ENCODE measurements around the gene DFFB.

The DFFB gene

GRCh38 chr1:3924825-3925220 lies 67.5 kb downstream of the DFFB start:
- Histone ChIP-seq H3K4me2 (ENCODE audit: insufficient read depth, low read length, poor library complexity, severe bottlenecking) (no peak overlapping the region), H4K91ac (ENCODE audit: low read depth, low read length, poor library complexity) (no peak overlapping the region), H3K4me1 (ENCODE audit: control insufficient read depth in 2 of 2, insufficient read depth in 1 of 2, low read depth in 1 of 2, low read length in 2 of 2) (peaks cover 0 to 13% of the 10 kb centered on the region in 2 donors), H2BK15ac (ENCODE audit: low read length) (no peak overlapping the region), H2BK120ac (ENCODE audit: low read depth, low read length) (no peak overlapping the region), H3K14ac (ENCODE audit: low read length) (no peak overlapping the region), H3K27ac (replicated peaks; ENCODE audit: low read length) (no peak overlapping the region), H2BK5ac (ENCODE audit: low read length) (no peak overlapping the region), H2AFZ (ENCODE audit: low read length) (no peak overlapping the region), H4K8ac (ENCODE audit: low read depth, low read length) (no peak overlapping the region), H2BK12ac (ENCODE audit: low read length) (no peak overlapping the region), H3K9ac (ENCODE audit: low read depth, low read length, poor library complexity) (peak overlapping the region; percentile 50), H3K18ac (ENCODE audit: low read length) (peak overlapping the region; percentile 35), H3K36me3 (replicated peaks in 1 of 2; ENCODE audit: control insufficient read depth in 2 of 2, insufficient read depth in 2 of 2, low read length in 2 of 2) (no peaks in the 10 kb centered on the region), H3K79me1 (ENCODE audit: low read depth, low read length) (peaks cover 4% of the 10 kb centered on the region), H3K4ac (ENCODE audit: low read length) (no peak overlapping the region), H3K4me3 (ENCODE audit: low read length in 2 of 2) (peak overlapping the region in 1 of 2 donors; percentile 34), H3K27me3 (ENCODE audit: control insufficient read depth in 3 of 3, insufficient read depth in 3 of 3, low read depth in 1 of 3, low read length in 3 of 3) (peaks cover 0 to 41% (median 0%) of the 10 kb centered on the region in 3 experiments), H3K23ac (ENCODE audit: low read depth, low read length, poor library complexity) (peak overlapping the region; percentile 5), H2AK5ac (ENCODE audit: low read depth, low read length) (no peak overlapping the region), H3K9me3 (replicated peaks in 1 of 2; ENCODE audit: control insufficient read depth in 2 of 2, insufficient read depth in 1 of 2, low read depth in 1 of 2, low read length in 2 of 2) (peaks cover 0 to 5% of the 10 kb centered on the region in 2 donors)
- no CpG with 5 or more reads among the region's 3 CpGs for WGBS, 2 donors (ENCODE audit: extremely low coverage in 2 of 2, insufficient read length in 2 of 2, insufficient replicate concordance in 1 of 2)
- DNase-seq (ENCODE audit: low spot score), result no peak

- Histone ChIP-seq H3K23ac (ENCODE audit: low read depth, low read length, poor library complexity) (no peak overlapping the region), H3K14ac (ENCODE audit: low read length) (no peak overlapping the region), H3K9ac (ENCODE audit: low read depth, low read length, poor library complexity) (no peak overlapping the region), H4K8ac (ENCODE audit: low read depth, low read length) (no peak overlapping the region), H2BK120ac (ENCODE audit: low read depth, low read length) (no peak overlapping the region), H4K91ac (ENCODE audit: low read depth, low read length, poor library complexity) (no peak overlapping the region), H2AK5ac (ENCODE audit: low read depth, low read length) (no peak overlapping the region), H2AFZ (ENCODE audit: low read length) (no peak overlapping the region), H2BK15ac (ENCODE audit: low read length) (peak overlapping the region; percentile 30), H3K9me3 (replicated peaks in 1 of 2; ENCODE audit: control insufficient read depth in 2 of 2, insufficient read depth in 1 of 2, low read depth in 1 of 2, low read length in 2 of 2) (peaks cover 0 to 6% of the 10 kb centered on the region in 2 donors), H3K4ac (ENCODE audit: low read length) (no peak overlapping the region), H3K4me3 (ENCODE audit: low read length in 2 of 2) (no peak overlapping the region), H3K36me3 (replicated peaks in 1 of 2; ENCODE audit: control insufficient read depth in 2 of 2, insufficient read depth in 2 of 2, low read length in 2 of 2) (no peaks in the 10 kb centered on the region), H3K4me1 (ENCODE audit: control insufficient read depth in 2 of 2, insufficient read depth in 1 of 2, low read depth in 1 of 2, low read length in 2 of 2) (peaks cover 0 to 13% of the 10 kb centered on the region in 2 donors), H3K27ac (replicated peaks; ENCODE audit: low read length) (no peak overlapping the region), H2BK5ac (ENCODE audit: low read length) (peak overlapping the region; percentile 16), H2BK12ac (ENCODE audit: low read length) (no peak overlapping the region), H3K79me1 (ENCODE audit: low read depth, low read length) (peaks cover 4% of the 10 kb centered on the region), H3K18ac (ENCODE audit: low read length) (peak overlapping the region; percentile 22), H3K4me2 (ENCODE audit: insufficient read depth, low read length, poor library complexity, severe bottlenecking) (no peak overlapping the region), H3K27me3 (ENCODE audit: control insufficient read depth in 3 of 3, insufficient read depth in 3 of 3, low read depth in 1 of 3, low read length in 3 of 3) (peaks cover 0 to 41% (median under 1%) of the 10 kb centered on the region in 3 experiments)
- DNase-seq (ENCODE audit: low spot score), result no peak
- no CpG with 5 or more reads among the region's 12 CpGs for WGBS, 2 donors (ENCODE audit: extremely low coverage in 2 of 2, insufficient read length in 2 of 2, insufficient replicate concordance in 1 of 2)
Observed at GRCh38 chr1:3925256-3925655, 68.0 kb downstream of the DFFB start.

GRCh38 chr1:3925762-3926161 lies 68.5 kb downstream of the DFFB start:
- DNase-seq (ENCODE audit: low spot score), result no peak
- Histone ChIP-seq H3K23ac (ENCODE audit: low read depth, low read length, poor library complexity) (no peak overlapping the region), H2AK5ac (ENCODE audit: low read depth, low read length) (no peak overlapping the region), H2BK12ac (ENCODE audit: low read length) (no peak overlapping the region), H3K9ac (ENCODE audit: low read depth, low read length, poor library complexity) (no peak overlapping the region), H4K8ac (ENCODE audit: low read depth, low read length) (no peak overlapping the region), H2BK15ac (ENCODE audit: low read length) (peak overlapping the region; percentile 30), H3K14ac (ENCODE audit: low read length) (no peak overlapping the region), H3K27ac (replicated peaks; ENCODE audit: low read length) (no peak overlapping the region), H3K9me3 (replicated peaks in 1 of 2; ENCODE audit: control insufficient read depth in 2 of 2, insufficient read depth in 1 of 2, low read depth in 1 of 2, low read length in 2 of 2) (peaks cover 0 to 9% of the 10 kb centered on the region in 2 donors), H3K27me3 (ENCODE audit: control insufficient read depth in 3 of 3, insufficient read depth in 3 of 3, low read depth in 1 of 3, low read length in 3 of 3) (peaks cover 0 to 41% (median 3%) of the 10 kb centered on the region in 3 experiments), H3K4me2 (ENCODE audit: insufficient read depth, low read length, poor library complexity, severe bottlenecking) (no peak overlapping the region), H3K18ac (ENCODE audit: low read length) (no peak overlapping the region), H3K4ac (ENCODE audit: low read length) (no peak overlapping the region), H3K4me3 (ENCODE audit: low read length in 2 of 2) (peak overlapping the region in 1 of 2 donors; percentile 8), H4K91ac (ENCODE audit: low read depth, low read length, poor library complexity) (no peak overlapping the region), H2AFZ (ENCODE audit: low read length) (no peak overlapping the region), H3K4me1 (ENCODE audit: control insufficient read depth in 2 of 2, insufficient read depth in 1 of 2, low read depth in 1 of 2, low read length in 2 of 2) (peaks cover 0 to 15% of the 10 kb centered on the region in 2 donors), H3K36me3 (replicated peaks in 1 of 2; ENCODE audit: control insufficient read depth in 2 of 2, insufficient read depth in 2 of 2, low read length in 2 of 2) (no peaks in the 10 kb centered on the region), H2BK120ac (ENCODE audit: low read depth, low read length) (no peak overlapping the region), H2BK5ac (ENCODE audit: low read length) (peak overlapping the region; percentile 16), H3K79me1 (ENCODE audit: low read depth, low read length) (peaks cover 4% of the 10 kb centered on the region)
- WGBS, 2 donors (ENCODE audit: extremely low coverage in 2 of 2, insufficient read length in 2 of 2, insufficient replicate concordance in 1 of 2), result no CpG with 5 or more reads among the region's 8 CpGs

- H3K4me3 ChIP-seq (ENCODE audit: low read length in 2 of 2), result no peak overlapping the region
- H3K9ac ChIP-seq (ENCODE audit: low read depth, low read length, poor library complexity), result no peak overlapping the region
- H3K27me3 ChIP-seq (ENCODE audit: control insufficient read depth in 3 of 3, insufficient read depth in 3 of 3, low read depth in 1 of 3, low read length in 3 of 3), result peaks cover 0 to 40% (median 3%) of the 10 kb centered on the region in 3 experiments
- H3K14ac ChIP-seq (ENCODE audit: low read length), result no peak overlapping the region
- H3K27ac ChIP-seq (replicated peaks; ENCODE audit: low read length), result no peak overlapping the region
- no peak for DNase-seq (ENCODE audit: low spot score)
- peaks cover 0 to 15% of the 10 kb centered on the region in 2 donors for H3K4me1 ChIP-seq (ENCODE audit: control insufficient read depth in 2 of 2, insufficient read depth in 1 of 2, low read depth in 1 of 2, low read length in 2 of 2)
- H2BK5ac ChIP-seq (ENCODE audit: low read length), result no peak overlapping the region
- no peak overlapping the region for H2BK12ac ChIP-seq (ENCODE audit: low read length)
- no peak overlapping the region for H3K4ac ChIP-seq (ENCODE audit: low read length)
- no peak overlapping the region for H3K23ac ChIP-seq (ENCODE audit: low read depth, low read length, poor library complexity)
- peaks cover 0 to 9% of the 10 kb centered on the region in 2 donors for H3K9me3 ChIP-seq (replicated peaks in 1 of 2; ENCODE audit: control insufficient read depth in 2 of 2, insufficient read depth in 1 of 2, low read depth in 1 of 2, low read length in 2 of 2)
- no peak overlapping the region for H3K4me2 ChIP-seq (ENCODE audit: insufficient read depth, low read length, poor library complexity, severe bottlenecking)
- no peak overlapping the region for H2BK120ac ChIP-seq (ENCODE audit: low read depth, low read length)
- no peak overlapping the region for H2AFZ ChIP-seq (ENCODE audit: low read length)
- peaks cover 4% of the 10 kb centered on the region for H3K79me1 ChIP-seq (ENCODE audit: low read depth, low read length)
- no peak overlapping the region for H3K18ac ChIP-seq (ENCODE audit: low read length)
- H2AK5ac ChIP-seq (ENCODE audit: low read depth, low read length), result no peak overlapping the region
- no peak overlapping the region for H2BK15ac ChIP-seq (ENCODE audit: low read length)
- no peaks in the 10 kb centered on the region for H3K36me3 ChIP-seq (replicated peaks in 1 of 2; ENCODE audit: control insufficient read depth in 2 of 2, insufficient read depth in 2 of 2, low read length in 2 of 2)
- H4K8ac ChIP-seq (ENCODE audit: low read depth, low read length), result no peak overlapping the region
- no peak overlapping the region for H4K91ac ChIP-seq (ENCODE audit: low read depth, low read length, poor library complexity)
Observed at GRCh38 chr1:3926956-3927355, 69.7 kb downstream of the DFFB start.

Data from neuronal stem cell (in vitro differentiated cells).